T-helper 17 cell (primary cell): ENCODE measurements around the gene BBX. TPM values are rescaled to one million over a fixed set of nuclear protein-coding genes. Genes with fewer than 3 reads are reported as not detected.

Experiments
- ATAC-seq: fragments of 150-1000 bp; cut with Tn5 transposase; 2 replicates; pipeline ENCODE4 v1.10.0; 2021; ENCODE audit warnings: mild to moderate bottlenecking, moderate library complexity
- DNase-seq, 3 donors: peaks; one replicate each; pipeline versions ENCODE4 v3.0.0 to v3.0.0-alpha.2; 2020 to 2021
- H3K9me3 ChIP-seq: one replicate; pipeline ENCODE4 v1.7.0; 2013; ENCODE audit warnings: low read length, mild to moderate bottlenecking; ENCODE audit not compliant: control insufficient read depth, poor library complexity, severe bottlenecking
- H3K27ac Mint-ChIP-seq: one replicate; pipeline ENCODE4 v1.8.0; 2022; ENCODE audit warnings: mild to moderate bottlenecking, moderate library complexity, mixed read lengths
- H3K27me3 Mint-ChIP-seq: one replicate; pipeline ENCODE4 v1.8.0; 2022; ENCODE audit warnings: mixed read lengths
- H3K36me3 Mint-ChIP-seq: one replicate; pipeline ENCODE4 v1.8.0; 2022; ENCODE audit warnings: low read depth, mixed read lengths
- H3K4me1 Mint-ChIP-seq: one replicate; pipeline ENCODE4 v1.8.0; 2022; ENCODE audit warnings: mild to moderate bottlenecking, mixed read lengths
- H3K4me3 Mint-ChIP-seq: one replicate; pipeline ENCODE4 v1.8.0; 2022; ENCODE audit warnings: mild to moderate bottlenecking, moderate library complexity, mixed read lengths
- total RNA-seq, 4 donors: library from RNA in 2 of 4; stranded (reverse) in 2 of 4; gene quantifications; one replicate each; pipeline ENCODE4 v1.2.3 and lab custom pipeline; 2022 to 2026

BBX gene
- total RNA-seq, 2 donors from 2014 or later: 76.3 to 86.5 TPM

- Mint-ChIP-seq H3K4me1 (peaks cover 4% of the 10 kb centered on the region), H3K27me3 (peaks cover 33% of the 10 kb centered on the region), H3K27ac (no peak overlapping the region), H3K4me3 (no peak overlapping the region), H3K36me3 (peaks cover 4% of the 10 kb centered on the region)
- DNase-seq: no peak
- no peaks in the 10 kb centered on the region for H3K9me3 ChIP-seq
- no peak for ATAC-seq
Observed at GRCh38 chr3:107850681-107851080, 327.9 kb downstream of the BBX start.

DNA sequence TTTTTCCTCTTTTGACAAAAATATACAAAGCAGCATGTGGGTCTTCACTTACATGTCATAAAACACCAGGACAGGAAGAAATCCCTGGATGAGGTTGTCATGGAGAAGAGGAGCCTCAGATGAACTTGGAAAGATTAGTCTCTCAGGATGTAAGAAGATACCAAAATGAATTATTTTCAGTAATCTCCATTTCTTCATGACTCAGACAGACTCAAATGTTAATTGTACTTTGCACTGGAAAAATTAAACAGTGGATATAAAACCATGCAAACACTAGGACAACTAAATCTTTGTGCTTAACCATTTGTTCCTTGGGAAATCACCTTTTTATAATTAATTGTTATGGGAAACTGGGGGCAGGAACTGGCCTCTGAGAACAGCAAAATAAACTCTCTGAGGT is 331.1 kb downstream of the BBX start:
- peaks cover 4% of the 10 kb centered on the region for H3K36me3 Mint-ChIP-seq
- H3K4me1 Mint-ChIP-seq: peaks cover 2% of the 10 kb centered on the region
- no peak for ATAC-seq
- H3K9me3 ChIP-seq: no peaks in the 10 kb centered on the region
- peaks cover 30% of the 10 kb centered on the region for H3K27me3 Mint-ChIP-seq
- H3K4me3 Mint-ChIP-seq: no peak overlapping the region
- H3K27ac Mint-ChIP-seq: no peak overlapping the region
- no peak for DNase-seq

DNA sequence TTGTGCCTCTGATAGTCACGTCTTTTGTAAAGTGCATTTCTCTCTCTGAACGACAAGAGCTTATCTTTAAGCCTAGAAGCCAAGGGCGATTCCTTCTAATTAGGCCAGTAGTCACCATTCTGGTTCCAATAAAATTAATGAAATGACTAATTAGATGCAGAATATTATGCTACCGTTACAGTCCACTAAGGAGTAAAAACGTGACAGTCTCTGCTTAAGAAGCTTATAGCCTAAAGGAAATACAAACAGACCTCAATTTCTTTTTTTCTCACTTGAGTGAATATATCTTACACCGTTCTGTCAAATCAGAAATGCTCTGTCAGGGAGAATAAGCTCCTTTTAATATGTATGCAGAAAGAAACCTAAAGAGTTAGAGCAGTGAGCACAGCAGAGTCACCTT is 332.0 kb downstream of the BBX start:
- ATAC-seq (no peak), DNase-seq (no peak)
- H3K4me1 Mint-ChIP-seq: no peaks in the 10 kb centered on the region
- no peaks in the 10 kb centered on the region for H3K36me3 Mint-ChIP-seq
- no peak overlapping the region for H3K4me3 Mint-ChIP-seq
- peaks cover 22% of the 10 kb centered on the region for H3K27me3 Mint-ChIP-seq
- no peak overlapping the region for H3K27ac Mint-ChIP-seq
- no peaks in the 10 kb centered on the region for H3K9me3 ChIP-seq

- peak; percentile 62 for ATAC-seq
- Mint-ChIP-seq H3K27me3 (peaks cover 16% of the 10 kb centered on the region), H3K4me3 (no peak overlapping the region), H3K36me3 (no peaks in the 10 kb centered on the region), H3K27ac (no peak overlapping the region), H3K4me1 (no peaks in the 10 kb centered on the region)
- no peaks in the 10 kb centered on the region for H3K9me3 ChIP-seq
- no peak for DNase-seq
Observed at GRCh38 chr3:107855710-107856109, 332.9 kb downstream of the BBX start.

DNA sequence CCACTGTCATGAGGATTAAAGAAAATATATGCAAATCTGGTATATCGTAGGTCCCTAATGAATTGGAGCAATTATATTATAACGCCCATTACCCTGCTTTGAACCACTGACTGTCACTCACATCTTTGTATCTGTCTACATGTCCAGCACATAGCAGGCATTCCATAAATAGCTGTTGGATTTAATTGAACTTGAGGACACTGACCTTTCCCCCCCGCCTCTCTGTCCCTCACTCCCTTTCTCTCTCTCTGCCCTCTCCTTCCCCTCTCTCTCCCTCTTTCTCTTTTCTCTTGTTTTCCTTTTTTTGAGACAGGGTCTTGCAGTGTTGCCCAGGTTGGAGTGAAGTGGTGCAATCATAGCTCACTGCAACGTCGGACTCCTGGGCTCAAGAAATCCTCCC is 335.1 kb downstream of the BBX start:
- Mint-ChIP-seq H3K36me3 (no peaks in the 10 kb centered on the region), H3K4me1 (peaks cover 4% of the 10 kb centered on the region), H3K27ac (no peak overlapping the region), H3K4me3 (no peak overlapping the region), H3K27me3 (peaks cover 13% of the 10 kb centered on the region)
- H3K9me3 ChIP-seq: no peaks in the 10 kb centered on the region
- no peak for ATAC-seq
- DNase-seq: no peak

DNA sequence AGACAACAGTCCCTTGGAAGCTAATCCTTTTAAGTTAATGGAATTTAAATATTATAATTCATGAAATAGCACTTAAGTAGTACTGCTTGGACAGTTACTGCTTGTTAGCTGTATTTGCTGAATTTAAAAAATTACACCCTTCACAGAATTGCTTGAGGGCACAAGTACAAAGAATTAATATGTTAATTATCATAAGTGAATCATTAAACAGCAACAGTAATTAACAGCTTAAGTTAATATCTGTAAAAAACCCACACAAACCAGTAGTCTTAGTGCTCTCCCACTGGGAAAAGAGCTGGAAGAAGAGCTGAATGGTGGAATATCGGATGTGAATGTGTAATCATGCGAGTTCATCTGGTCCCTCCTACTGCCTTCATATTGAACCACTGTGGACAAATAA is 336.1 kb downstream of the BBX start:
- H3K27ac Mint-ChIP-seq: no peak overlapping the region

More for the DNA sequence above, 336.1 kb downstream of the BBX start:
- H3K27me3 Mint-ChIP-seq: peaks cover 13% of the 10 kb centered on the region
- H3K4me1 Mint-ChIP-seq: peaks cover 4% of the 10 kb centered on the region
- H3K9me3 ChIP-seq: no peaks in the 10 kb centered on the region
- H3K36me3 Mint-ChIP-seq: no peaks in the 10 kb centered on the region
- DNase-seq (no peak), ATAC-seq (no peak)
- no peak overlapping the region for H3K4me3 Mint-ChIP-seq

Other genes starting within 250 kb of the BBX start
- not detected for gene CCDC54, start 145.5 kb upstream of the BBX start, total RNA-seq